Gastroesophageal sphincter (tissue), 4 donors: ENCODE measurements around the gene GJA3. TPM values are rescaled to one million over a fixed set of nuclear protein-coding genes. Genes with fewer than 3 reads are reported as not detected.

Source experiments
- ATAC-seq: fragments of 150-250 bp; one replicate; pipeline ENCODE4 v1.9.1; 2016; ENCODE audit warnings: mild to moderate bottlenecking, moderate library complexity
- H3K27ac ChIP-seq, 4 donors: fragments of 200-600 bp; sonication (generic) in 3 of 4; 1 replicate in 3 of 4; 2 replicates in 1 of 4; pipeline ENCODE4 v1.5.1; 2016 to 2019
- H3K27me3 ChIP-seq: fragments of 200-600 bp; sonication (generic); one replicate; pipeline ENCODE4 v1.5.1; 2019
- H3K36me3 ChIP-seq, 2 donors: fragments of 200-600 bp; sonication (generic); one replicate each; pipeline ENCODE4 v1.5.1; 2019; ENCODE audit warnings: control low read depth in 1 of 2
- H3K4me1 ChIP-seq, 3 donors: fragments of 200-600 bp; sonication (generic); 1 replicate in 2 of 3; 2 replicates in 1 of 3; pipeline ENCODE4 v1.5.1; 2016 to 2019; ENCODE audit warnings: control low read depth in 2 of 3
- H3K4me3 ChIP-seq, 2 donors: fragments of 200-600 bp; sonication (generic); one replicate each; pipeline ENCODE4 v1.5.1; 2019; ENCODE audit warnings: mild to moderate bottlenecking in 1 of 2, moderate library complexity in 1 of 2
- H3K9me3 ChIP-seq, 3 donors: fragments of 200-600 bp; sonication (generic); one replicate each; pipeline ENCODE4 v1.5.1; 2017 to 2019; ENCODE audit warnings: control low read depth in 2 of 3
- CTCF ChIP-seq, 4 experiments: fragments of 200-600 bp in 2 of 4; fragments of 450-650 bp in 2 of 4; sonication (generic) in 1 of 4; IDR thresholded peaks; one replicate each; pipeline ENCODE4 v1.5.1; 2017 to 2019; ENCODE audit warnings: antibody characterized with exemption in 4 of 4, mild to moderate bottlenecking in 2 of 4, moderate library complexity in 2 of 4
- EP300 ChIP-seq: sonication (generic); formaldehyde crosslinking; IDR thresholded peaks from one replicate; pipeline ENCODE4 v1.6.1; 2017; ENCODE audit warnings: antibody characterized with exemption, mild to moderate bottlenecking
- POLR2A ChIP-seq, 2 donors: fragments of 450-650 bp; IDR thresholded peaks; one replicate each; pipeline ENCODE4 v1.6.1; 2017; ENCODE audit warnings: antibody characterized with exemption in 2 of 2, mild to moderate bottlenecking in 2 of 2, moderate library complexity in 1 of 2
- POLR2AphosphoS5 ChIP-seq: sonication (generic); formaldehyde crosslinking; IDR thresholded peaks from one replicate; pipeline ENCODE4 v1.6.1; 2017; ENCODE audit warnings: antibody characterized with exemption
- WGBS, 2 donors: methylation state at CpG; one replicate each; pipeline ENCODE4 v1.1.5; 2018; ENCODE audit warnings: low coverage in 1 of 2; 5-methylcytosine and 5-hydroxymethylcytosine counted together
- total RNA-seq, 4 donors: library from RNA; depleted of rRNA; stranded (reverse); fragments of >200 nt; gene quantifications; one replicate each; pipeline ENCODE4 v1.1.0, GENCODE V29; 2016

The GJA3 gene
- total RNA-seq, 4 donors from 2014 or later = 0.04 to 0.07 TPM; not detected in 2

GRCh38 chr13:20165417-20166257, 4.8 kb upstream of the GJA3 start:
- Histone ChIP-seq H3K27ac (no peak overlapping the region), H3K27me3 (peaks cover 72% of the 10 kb centered on the region), H3K4me1 (peaks cover 0 to 13% (median 9%) of the 10 kb centered on the region in 3 donors), H3K9me3 (no peaks in the 10 kb centered on the region), H3K36me3 (no peaks in the 10 kb centered on the region), H3K4me3 (no peak overlapping the region)
- ATAC-seq = no peak
- TF ChIP-seq CTCF (IDR thresholded peaks at IDR 0.05) = no peak
- no peak for TF ChIP-seq EP300
- no peak for TF ChIP-seq POLR2A (IDR thresholded peaks at IDR 0.05)
- no peak for TF ChIP-seq POLR2AphosphoS5
- 78 to 82% methylated on average over 4 to 10 of the region's 11 CpGs for WGBS, 2 donors

GRCh38 chr13:20161951-20162300, 1.1 kb upstream of the GJA3 start:
- no peaks in the 10 kb centered on the region for H3K9me3 ChIP-seq
- TF ChIP-seq EP300 (no peak), CTCF (IDR thresholded peaks at IDR 0.05) (no peak), POLR2AphosphoS5 (no peak), POLR2A (IDR thresholded peaks at IDR 0.05) (no peak)
- H3K4me1 ChIP-seq = peaks cover 0 to 24% (median 10%) of the 10 kb centered on the region in 3 donors
- H3K4me3 ChIP-seq = no peak overlapping the region
- peaks cover 75% of the 10 kb centered on the region for H3K27me3 ChIP-seq
- no peak overlapping the region for H3K27ac ChIP-seq
- no peaks in the 10 kb centered on the region for H3K36me3 ChIP-seq
- no peak for ATAC-seq
- WGBS, 2 donors = 62 to 81% methylated on average over 9 of the region's 16 CpGs

- ATAC-seq = no peak
- H3K36me3 ChIP-seq = no peaks in the 10 kb centered on the region
- 13% methylated on average over 6 of the region's 79 CpGs; no CpG with 5 or more reads in 1 of the 2 donors for WGBS, 2 donors
- no peaks in the 10 kb centered on the region for H3K9me3 ChIP-seq
- no peak overlapping the region for H3K27ac ChIP-seq
- H3K27me3 ChIP-seq = peaks cover 76% of the 10 kb centered on the region
- peak overlapping the region; percentile 1 to 47 for H3K4me3 ChIP-seq
- peaks cover 0 to 24% (median 10%) of the 10 kb centered on the region in 3 donors for H3K4me1 ChIP-seq
- TF ChIP-seq POLR2A (IDR thresholded peaks at IDR 0.05) (no peak), POLR2AphosphoS5 (no peak), CTCF (IDR thresholded peaks at IDR 0.05) (no peak), EP300 (no peak)
Measured at GRCh38 chr13:20161275-20161950, 561 bp upstream of the GJA3 start.

GRCh38 chr13:20159646-20160305, 1.1 kb downstream of the GJA3 start:
- no peak overlapping the region for H3K27ac ChIP-seq
- no peaks in the 10 kb centered on the region for H3K9me3 ChIP-seq
- ATAC-seq = no peak
- TF ChIP-seq CTCF (IDR thresholded peaks at IDR 0.05) = no peak
- TF ChIP-seq POLR2AphosphoS5 = no peak
- TF ChIP-seq POLR2A (IDR thresholded peaks at IDR 0.05) = no peak
- no peak for TF ChIP-seq EP300
- H3K36me3 ChIP-seq = no peaks in the 10 kb centered on the region
- H3K4me3 ChIP-seq = no peak overlapping the region
- H3K4me1 ChIP-seq = peaks cover 0 to 24% (median 10%) of the 10 kb centered on the region in 3 donors
- 19 to 33% methylated on average over 18 of the region's 18 CpGs for WGBS, 2 donors
- peaks cover 83% of the 10 kb centered on the region for H3K27me3 ChIP-seq
